Endometrial microvascular endothelial cells (primary cell): ENCODE measurements around the gene NDUFS6. TPM values are rescaled to one million over a fixed set of nuclear protein-coding genes. Genes with fewer than 3 reads are reported as not detected.
"Not testable (repeated sequence)": the region's sequence is repeated elsewhere in the genome, so short reads cannot be mapped to it uniquely, and the experiment has no call there.

Experiments used
- in situ Hi-C: cut with HindIII; loops from 2 replicates; pipeline ENCODE4 v1.10.0; 2017; ENCODE audit warnings: low sequenced_read_pairs, low pct_unique_long_range_greater_than_20kb; ENCODE audit errors: inconsistent ontology term
- total RNA-seq: library from RNA; depleted of rRNA; stranded (reverse); fragments of >200 nt; gene quantifications from one replicate; pipeline ENCODE4 v1.2.3, GENCODE V29; 2015; ENCODE audit errors: inconsistent ontology term

NDUFS6 gene
- total RNA-seq, 1 donor from 2014 or later, result 40.0 TPM

GRCh38 chr5:1836176-1836890, 35.1 kb downstream of the NDUFS6 start:
- in situ Hi-C loops, result no loop called here

GRCh38 chr5:1836891-1837880, 36.0 kb downstream of the NDUFS6 start:
- in situ Hi-C loops, result no loop called here

- in situ Hi-C loops, result no loop called here
Observed at GRCh38 chr5:1838013-1838412, 36.8 kb downstream of the NDUFS6 start.

GRCh38 chr5:1840071-1840547, 38.9 kb downstream of the NDUFS6 start:
- in situ Hi-C loops, result no loop called here

- in situ Hi-C loops, result no loop called here
Observed at GRCh38 chr5:1840741-1841521, 39.7 kb downstream of the NDUFS6 start.

GRCh38 chr5:1842004-1842819, 41.0 kb downstream of the NDUFS6 start:
- in situ Hi-C loops, result no loop called here

GRCh38 chr5:1843761-1844160, 42.6 kb downstream of the NDUFS6 start:
- in situ Hi-C loops, result not testable (repeated sequence)

- in situ Hi-C loops, result no loop called here
Observed at GRCh38 chr5:1844708-1845436, 43.7 kb downstream of the NDUFS6 start.

GRCh38 chr5:1845696-1846095, 44.5 kb downstream of the NDUFS6 start:
- in situ Hi-C loops, result no loop called here

GRCh38 chr5:1846583-1846982, 45.4 kb downstream of the NDUFS6 start:
- in situ Hi-C loops, result no loop called here

- in situ Hi-C loops, result no loop called here
Observed at GRCh38 chr5:1847056-1847455, 45.8 kb downstream of the NDUFS6 start.

GRCh38 chr5:1847611-1848010, 46.4 kb downstream of the NDUFS6 start:
- in situ Hi-C loops, result no loop called here

GRCh38 chr5:1850324-1851154, 49.3 kb downstream of the NDUFS6 start:
- in situ Hi-C loops, result no loop called here

- in situ Hi-C loops, result no loop called here
Observed at GRCh38 chr5:1851290-1851934, 50.2 kb downstream of the NDUFS6 start.

GRCh38 chr5:1852324-1852947, 51.2 kb downstream of the NDUFS6 start:
- in situ Hi-C loops, result no loop called here

GRCh38 chr5:1853531-1853930, 52.3 kb downstream of the NDUFS6 start:
- in situ Hi-C loops, result no loop called here
